IMR-90 (cell line): ENCODE data around the gene INTS3. TPM values are rescaled to one million over a fixed set of nuclear protein-coding genes. Genes with fewer than 3 reads are reported as not detected.

Experiments used
- ATAC-seq: fragments of 200-7000 bp; cut with Tn5 transposase; 2 replicates; pipeline ENCODE4 v1.9.1; 2020; ENCODE audit warnings: low read depth, mild to moderate bottlenecking, moderate library complexity
- BruUV-seq: library from RNA; stranded (reverse); fragments of 400-500 nt; replicated peaks from 2 replicates; lab custom pipeline; 2021; lab: Mats Ljungman, UMichigan
- CTCF ChIA-PET: fragments of 300-600 bp; formaldehyde crosslinking; extraction: SDS; loops from one replicate; lab custom pipeline; 2021; ENCODE audit warnings: antibody characterized with exemption; lab: Yijun Ruan, JAX
- POLR2A ChIA-PET: fragments of 300-600 bp; sonication (Branson Sonifier 250); formaldehyde crosslinking; loops from one replicate; lab custom pipeline; 2022; ENCODE audit warnings: antibody characterized with exemption; ENCODE audit not compliant: unreplicated experiment; lab: Charles Lee
- DNase-seq: peaks from one replicate; pipeline ENCODE4 v3.0.0; 2013
- H2AFZ ChIP-seq: replicated peaks from 2 replicates; pipeline ENCODE3; 2013; ENCODE audit warnings: low read length, mild to moderate bottlenecking; ENCODE audit not compliant: poor library complexity
- H2AK5ac ChIP-seq: 2 replicates; pipeline ENCODE4 v1.6.1; 2013; ENCODE audit warnings: low read depth, low read length, inconsistent platforms
- H2AK9ac ChIP-seq: replicated peaks from 2 replicates; pipeline ENCODE3; 2013; ENCODE audit warnings: mild to moderate bottlenecking, low read depth, low read length, moderate library complexity; ENCODE audit not compliant: poor library complexity
- H2BK120ac ChIP-seq: 2 replicates; pipeline ENCODE4 v1.6.1; 2013; ENCODE audit warnings: low read depth, low read length, inconsistent platforms
- H2BK15ac ChIP-seq: 3 replicates; pipeline ENCODE4 v1.6.1; 2013; ENCODE audit warnings: low read depth, low read length, inconsistent platforms
- H2BK20ac ChIP-seq: 2 replicates; pipeline ENCODE4 v1.6.1; 2013; ENCODE audit warnings: low read depth, mild to moderate bottlenecking, inconsistent platforms, low read length, moderate library complexity
- H2BK5ac ChIP-seq: 2 replicates; pipeline ENCODE4 v1.6.1; 2013; ENCODE audit warnings: mild to moderate bottlenecking, low read depth, low read length, inconsistent platforms; ENCODE audit not compliant: poor library complexity, severe bottlenecking
- H3K14ac ChIP-seq: replicated peaks from 2 replicates; pipeline ENCODE4 v1.6.1; 2013; ENCODE audit warnings: low read depth, low read length, inconsistent platforms
- H3K18ac ChIP-seq: 2 replicates; pipeline ENCODE4 v1.6.1; 2013; ENCODE audit warnings: low read depth, low read length, control low read depth
- H3K23ac ChIP-seq: 2 replicates; pipeline ENCODE4 v1.6.1; 2013; ENCODE audit warnings: low read depth, low read length, inconsistent platforms
- H3K27ac ChIP-seq: 2 replicates; pipeline ENCODE4 v1.5.1; 2013; ENCODE audit warnings: mild to moderate bottlenecking, control low read depth, low read length; ENCODE audit not compliant: insufficient read depth
- H3K27me3 ChIP-seq: 2 replicates; pipeline ENCODE4 v1.6.1; 2013; ENCODE audit warnings: low read length; ENCODE audit not compliant: control insufficient read depth, insufficient read depth
- H3K36me3 ChIP-seq: 2 replicates; pipeline ENCODE4 v1.6.1; 2013; ENCODE audit warnings: low read length, mixed read lengths; ENCODE audit not compliant: control insufficient read depth, insufficient read depth
- H3K4ac ChIP-seq: 2 replicates; pipeline ENCODE4 v1.6.1; 2013; ENCODE audit warnings: low read depth, low read length, inconsistent platforms
- H3K4me1 ChIP-seq: 2 replicates; pipeline ENCODE4 v1.6.1; 2013; ENCODE audit warnings: low read length, mixed read lengths; ENCODE audit not compliant: control insufficient read depth, insufficient read depth
- H3K4me2 ChIP-seq: 2 replicates; pipeline ENCODE4 v1.6.1; 2013; ENCODE audit warnings: low read depth, mild to moderate bottlenecking, control low read depth, low read length, moderate library complexity
- H3K4me3 ChIP-seq: 2 replicates; pipeline ENCODE4 v1.5.1; 2013; ENCODE audit warnings: low read depth, mild to moderate bottlenecking, control low read depth, low read length, moderate library complexity; ENCODE audit not compliant: insufficient read depth
- H3K56ac ChIP-seq: 2 replicates; pipeline ENCODE4 v1.6.1; 2013; ENCODE audit warnings: low read length, inconsistent platforms; ENCODE audit not compliant: insufficient read depth; ENCODE audit errors: extremely low read depth
- H3K79me1 ChIP-seq, 2 experiments: 2 replicates each; pipeline ENCODE4 v1.6.1; 2013; ENCODE audit warnings: low read length in 2 of 2, inconsistent platforms in 1 of 2, low read depth in 1 of 2
- H3K9ac ChIP-seq: 2 replicates; pipeline ENCODE4 v1.6.1; 2013; ENCODE audit warnings: low read depth, low read length, control low read depth
- H3K9me1 ChIP-seq: 2 replicates; pipeline ENCODE4 v1.6.1; 2013; ENCODE audit warnings: low read length, inconsistent platforms; ENCODE audit not compliant: insufficient read depth
- H3K9me3 ChIP-seq: 2 replicates; pipeline ENCODE4 v1.6.1; 2013; ENCODE audit warnings: low read length; ENCODE audit not compliant: control insufficient read depth, insufficient read depth
- H4K20me1 ChIP-seq: 2 replicates; pipeline ENCODE4 v1.6.1; 2013; ENCODE audit warnings: low read length, inconsistent platforms; ENCODE audit not compliant: insufficient read depth
- H4K5ac ChIP-seq: 2 replicates; pipeline ENCODE4 v1.6.1; 2013; ENCODE audit warnings: mild to moderate bottlenecking, low read depth, low read length, control low read depth
- H4K8ac ChIP-seq, 2 experiments: 2 replicates each; pipeline ENCODE4 v1.6.1; 2013; ENCODE audit warnings: low read depth in 2 of 2, low read length in 2 of 2, control low read depth in 1 of 2, inconsistent platforms in 1 of 2
- H4K91ac ChIP-seq: 2 replicates; pipeline ENCODE4 v1.6.1; 2013; ENCODE audit warnings: low read depth, low read length, inconsistent platforms; ENCODE audit not compliant: insufficient read depth
- BHLHE40 ChIP-seq: fragments of 150-350 bp; IDR thresholded peaks from 2 replicates; pipeline ENCODE4 v1.6.1; 2016; ENCODE audit warnings: mild to moderate bottlenecking, low read depth, low read length
- CEBPB ChIP-seq: IDR thresholded peaks from 2 replicates; pipeline ENCODE4 v1.6.1; 2012; ENCODE audit warnings: low read depth, low read length, improper control_type of control experiment
- CHD1 ChIP-seq: IDR thresholded peaks from 2 replicates; pipeline ENCODE4 v1.6.1; 2012; ENCODE audit warnings: low read depth, low read length, improper control_type of control experiment
- CTCF ChIP-seq: conservative IDR thresholded peaks from 2 replicates; pipeline ENCODE4 v1.5.1; 2012; ENCODE audit warnings: mild to moderate bottlenecking, low read depth, low read length, improper control_type of control experiment
- ELK1 ChIP-seq: fragments of 150-350 bp; IDR thresholded peaks from 2 replicates; pipeline ENCODE4 v1.6.1; 2016; ENCODE audit warnings: low read depth, mild to moderate bottlenecking, low read length, moderate library complexity, borderline replicate concordance
- FOS ChIP-seq: fragments of 150-350 bp; IDR thresholded peaks from 2 replicates; pipeline ENCODE4 v1.6.1; 2016; ENCODE audit warnings: low read depth, low read length
- MAZ ChIP-seq: IDR thresholded peaks from 2 replicates; pipeline ENCODE4 v1.6.1; 2012; ENCODE audit warnings: low read depth, mild to moderate bottlenecking, low read length, improper control_type of control experiment, moderate library complexity, borderline replicate concordance
- MXI1 ChIP-seq: IDR thresholded peaks from 2 replicates; pipeline ENCODE4 v1.6.1; 2012; ENCODE audit warnings: low read depth, mild to moderate bottlenecking, low read length, moderate library complexity, borderline replicate concordance
- NFE2L2 ChIP-seq: fragments of 150-350 bp; IDR thresholded peaks from 2 replicates; pipeline ENCODE4 v1.6.1; 2016; ENCODE audit warnings: low read depth, mild to moderate bottlenecking, low read length
- POLR2A ChIP-seq: IDR thresholded peaks from 2 replicates; pipeline ENCODE4 v1.6.1; 2012; ENCODE audit warnings: mild to moderate bottlenecking, low read depth, low read length
- RAD21 ChIP-seq: IDR thresholded peaks from 2 replicates; pipeline ENCODE4 v1.6.1; 2012; ENCODE audit warnings: low read length, improper control_type of control experiment
- RCOR1 ChIP-seq: IDR thresholded peaks from 2 replicates; pipeline ENCODE4 v1.6.1; 2012; ENCODE audit warnings: mild to moderate bottlenecking, low read length, improper control_type of control experiment; ENCODE audit not compliant: insufficient replicate concordance
- SMC3 ChIP-seq: fragments of 150-350 bp; IDR thresholded peaks from 2 replicates; pipeline ENCODE4 v1.6.1; 2016; ENCODE audit warnings: low read depth, mild to moderate bottlenecking, antibody characterized with exemption, low read length, moderate library complexity
- USF2 ChIP-seq: fragments of 150-350 bp; IDR thresholded peaks from 2 replicates; pipeline ENCODE4 v1.6.1; 2017; ENCODE audit warnings: mild to moderate bottlenecking, antibody characterized with exemption, low read length, low read depth
- WGBS, 2 experiments: methylation state at CpG; one replicate each; pipeline versions ENCODE4 v1.1.5 to v1.1.7; 2013; ENCODE audit warnings: missing lambda C conversion rate in 2 of 2; ENCODE audit not compliant: insufficient read length in 1 of 2; ENCODE audit errors: extremely low coverage in 2 of 2; 5-methylcytosine and 5-hydroxymethylcytosine counted together
- dilution Hi-C: fragments of 300-500 bp; cut with HindIII; formaldehyde crosslinking; loops from one replicate; pipeline ENCODE4 v1.14.3; 2018; ENCODE audit warnings: low sequenced_read_pairs; ENCODE audit not compliant: unreplicated experiment
- in situ Hi-C: fragments of 300-500 bp; cut with MboI; formaldehyde crosslinking; loops from 3 replicates; pipeline ENCODE4 v1.14.3; 2019; ENCODE audit warnings: low sequenced_read_pairs, inconsistent platforms, mixed read lengths
- intact Hi-C: fragments of 100-400 bp; cut with micrococcal nuclease; formaldehyde crosslinking; loops from 2 replicates; pipeline ENCODE4 v1.10.0; 2022
- polyA plus RNA-seq, 3 experiments: library from polyadenylated mRNA; depleted of rRNA; stranded (reverse); fragments of >200 nt; gene quantifications; 2 replicates each; pipeline ENCODE4 v1.2.3, GENCODE V29; 2012; ENCODE audit warnings: low replicate concordance in 1 of 3
- total RNA-seq: library from RNA; depleted of rRNA; stranded (reverse); fragments of >200 nt; gene quantifications from 2 replicates; pipeline ENCODE4 v1.2.3, GENCODE V29; 2012

Gene INTS3
- total and polyA plus RNA-seq, 2 of the 4 experiments (the other 2 are of a cell fraction): 33.5 to 59.4 TPM

- H2BK15ac ChIP-seq: no peak overlapping the region
- intact Hi-C loops: loop anchor here (10.0 kb wide), 1 partner anchor 125 kb away; the partner anchor contains the start of gene GATAD2B
- H2BK5ac ChIP-seq: no peak overlapping the region
- H3K36me3 ChIP-seq: peaks cover 6% of the 10 kb centered on the region
- H3K4me2 ChIP-seq: no peak overlapping the region
- H4K91ac ChIP-seq: no peak overlapping the region
- no peak for DNase-seq
- no peaks in the 10 kb centered on the region for H3K9me3 ChIP-seq
- no TSS peak for BruUV-seq
- no peak overlapping the region for H4K5ac ChIP-seq
- no peaks in the 10 kb centered on the region for H4K20me1 ChIP-seq
- no peak overlapping the region for H3K4me3 ChIP-seq
- no peaks in the 10 kb centered on the region for H3K9me1 ChIP-seq
- ChIA-PET CTCF (no interaction called here), POLR2A (no interaction called here)
- H3K23ac ChIP-seq: no peak overlapping the region
- peak overlapping the region; percentile 34 for H2AK9ac ChIP-seq
- no peak overlapping the region for H2AK5ac ChIP-seq
- in situ Hi-C loops: loop anchor here (5.0 kb wide), 1 partner anchor 147 kb away; the partner anchor contains the start of gene DENND4B
- no peak for ATAC-seq
- H3K79me1 ChIP-seq: 0 out of 4 replicates have a peak, but pooled peaks cover 0 to 4% of the 10 kb centered on the region in 2 experiments
- H2BK120ac ChIP-seq: no peak overlapping the region
- no peak overlapping the region for H2AFZ ChIP-seq
- no peak overlapping the region for H3K27ac ChIP-seq
- H3K4me1 ChIP-seq: no peaks in the 10 kb centered on the region
- no peak overlapping the region for H3K14ac ChIP-seq
- H3K9ac ChIP-seq: no peak overlapping the region
- 97% methylated on average over 13 of the region's 27 CpGs; no CpG with 5 or more reads in 1 of the 2 experiments for WGBS, 2 experiments
- H4K8ac ChIP-seq: no peak overlapping the region
- no peak overlapping the region for H3K18ac ChIP-seq
- H3K27me3 ChIP-seq: no peaks in the 10 kb centered on the region
- no peak overlapping the region for H3K56ac ChIP-seq
- H3K4ac ChIP-seq: no peak overlapping the region
- H2BK20ac ChIP-seq: no peak overlapping the region
- dilution Hi-C loops: loop anchor here (25.0 kb wide), 1 partner anchor 112 kb away; the partner anchor contains the start of gene GATAD2B
- TF ChIP-seq POLR2A (no peak), BHLHE40 (no peak), CEBPB (no peak), RAD21 (no peak), ELK1 (no peak), MXI1 (no peak), SMC3 (no peak), USF2 (no peak), MAZ (no peak), CHD1 (no peak), FOS (no peak), RCOR1 (no peak), CTCF (no peak), NFE2L2 (no peak)
These were observed 72.0 kb downstream of the INTS3 start for GRCh38 chr1:153799566-153800465.
